GM19372 (cell line): ENCODE data around the gene ZNF609.

ENCODE experiments used
- ATAC-seq: cut with Tn5 transposase; IDR thresholded peaks from one replicate; pipeline ENCODE4 v1.9.1; 2021; ENCODE audit warnings: mild to moderate bottlenecking, low read depth, moderate library complexity; ENCODE audit not compliant: unreplicated experiment

The ZNF609 gene

GRCh38 chr15:64500695-64501395 lies 40.5 kb downstream of the ZNF609 start:
- ATAC-seq = no peak

DNA sequence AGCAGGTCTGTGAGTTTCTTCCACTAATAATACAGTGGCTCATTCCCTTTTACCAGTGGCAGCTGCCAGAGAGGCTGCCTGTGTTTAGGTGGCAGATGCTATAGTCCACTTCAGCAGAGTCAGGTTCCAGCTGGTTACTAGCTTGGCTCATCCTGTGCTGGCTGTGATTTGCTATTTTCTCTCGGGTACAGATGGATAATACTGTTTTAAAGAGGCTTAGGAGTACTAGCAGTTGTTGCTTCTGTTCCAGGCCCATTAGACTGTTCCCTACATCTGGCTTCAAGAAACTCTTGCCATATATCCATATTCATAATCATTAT lies 41.0 kb downstream of the ZNF609 start:
- no peak for ATAC-seq

- no peak for ATAC-seq
These were observed 41.8 kb downstream of the ZNF609 start for GRCh38 chr15:64502151-64502550.

DNA sequence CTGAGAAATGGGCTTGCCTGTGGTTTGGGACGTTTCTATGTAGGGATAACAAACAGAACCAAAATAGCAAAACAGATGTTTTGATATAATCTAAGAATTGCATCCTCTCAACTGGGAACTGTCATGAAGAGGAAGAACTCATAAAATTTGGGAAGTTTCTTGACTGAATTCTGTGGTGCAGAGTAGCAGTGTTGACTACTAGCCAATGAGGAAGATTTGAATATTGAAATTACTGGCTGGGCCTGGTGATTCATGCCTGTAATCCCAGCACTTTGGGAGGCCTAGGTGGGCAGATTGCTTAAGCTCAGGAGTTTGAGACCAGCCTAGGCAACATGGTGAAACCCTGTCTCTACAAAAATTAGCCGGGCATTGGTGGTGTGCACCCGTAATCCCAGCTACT lies 42.2 kb downstream of the ZNF609 start:
- no peak for ATAC-seq

GRCh38 chr15:64503197-64503596 lies 42.8 kb downstream of the ZNF609 start:
- ATAC-seq = no peak

DNA sequence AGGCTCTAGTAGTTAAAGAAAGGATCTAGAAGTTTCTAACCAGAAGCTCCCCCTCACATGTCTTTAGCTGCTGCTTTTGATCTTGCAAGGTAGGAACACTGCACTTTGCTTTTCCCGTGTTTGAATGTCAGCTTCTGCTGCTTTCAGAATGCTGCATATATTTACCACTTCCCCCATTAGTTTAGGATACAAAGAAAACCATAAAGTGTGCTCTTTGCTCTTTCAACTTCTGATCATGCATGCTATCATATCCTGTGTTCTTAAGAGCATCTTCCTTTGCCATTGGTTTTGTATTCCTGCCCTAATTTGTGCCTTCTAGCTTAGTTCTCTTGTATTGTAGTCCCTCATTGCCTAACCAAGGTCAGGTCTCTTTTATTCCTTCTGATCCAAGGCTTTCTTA lies 43.3 kb downstream of the ZNF609 start:
- no peak for ATAC-seq

GRCh38 chr15:64507293-64507802 lies 47.0 kb downstream of the ZNF609 start:
- no peak for ATAC-seq

DNA sequence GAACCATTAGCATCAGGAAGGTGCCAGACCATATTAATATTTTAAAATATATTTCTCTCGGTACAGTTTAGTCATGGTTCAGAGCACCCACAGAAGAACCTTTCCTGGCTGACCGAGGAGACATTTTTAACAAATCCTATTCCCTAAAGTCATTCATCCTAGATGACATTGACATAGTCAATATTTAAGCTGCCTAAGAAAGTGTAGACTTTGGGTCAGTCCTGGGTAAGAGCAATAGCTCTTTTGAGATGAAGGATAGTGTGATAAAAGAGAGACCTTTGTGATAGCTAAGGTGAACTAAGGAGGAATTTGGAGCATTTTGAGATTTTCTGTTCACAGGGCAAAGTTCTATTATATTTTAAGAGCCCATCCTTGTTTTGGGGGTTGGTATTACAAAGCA lies 47.5 kb downstream of the ZNF609 start:
- ATAC-seq = no peak

DNA sequence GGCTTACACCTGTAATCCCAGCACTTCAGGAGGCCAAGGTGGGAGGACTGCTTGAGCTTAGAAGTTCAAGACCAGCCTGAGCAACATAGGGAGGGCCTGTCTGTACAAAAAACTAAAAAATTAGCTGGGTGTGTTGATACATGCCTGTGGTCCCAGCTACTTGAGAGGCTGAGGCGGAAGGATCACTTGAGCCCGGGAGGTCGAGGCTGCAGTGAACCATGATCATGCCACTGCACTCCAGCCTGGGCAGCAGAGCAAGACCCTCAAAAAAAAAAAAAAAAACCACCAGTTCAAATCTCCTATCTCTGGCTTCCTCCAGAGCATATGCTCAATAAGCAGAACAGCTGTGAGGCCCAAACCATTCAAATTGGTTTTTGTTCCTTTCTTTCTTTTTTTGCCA lies 53.4 kb downstream of the ZNF609 start:
- ATAC-seq = no peak

DNA sequence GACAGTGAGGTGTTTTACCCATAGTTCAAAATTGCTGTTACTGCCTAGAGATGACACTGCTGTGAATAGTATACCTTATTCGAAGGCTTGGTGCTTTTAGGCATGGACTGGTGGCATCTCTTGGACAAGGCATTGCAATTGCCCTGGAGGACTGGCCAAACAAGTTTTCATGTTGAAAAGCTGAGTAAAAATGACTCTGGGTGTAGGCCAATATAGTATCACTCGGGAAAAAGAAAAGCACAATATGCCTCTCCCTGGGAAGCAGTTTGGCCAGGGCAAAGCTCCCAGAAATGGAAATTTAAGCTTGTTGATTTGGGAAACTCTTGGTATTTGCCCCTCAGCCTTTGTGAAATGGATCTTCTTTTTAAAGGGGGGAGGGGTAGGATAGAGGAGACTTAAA lies 54.8 kb downstream of the ZNF609 start:
- ATAC-seq = no peak

DNA sequence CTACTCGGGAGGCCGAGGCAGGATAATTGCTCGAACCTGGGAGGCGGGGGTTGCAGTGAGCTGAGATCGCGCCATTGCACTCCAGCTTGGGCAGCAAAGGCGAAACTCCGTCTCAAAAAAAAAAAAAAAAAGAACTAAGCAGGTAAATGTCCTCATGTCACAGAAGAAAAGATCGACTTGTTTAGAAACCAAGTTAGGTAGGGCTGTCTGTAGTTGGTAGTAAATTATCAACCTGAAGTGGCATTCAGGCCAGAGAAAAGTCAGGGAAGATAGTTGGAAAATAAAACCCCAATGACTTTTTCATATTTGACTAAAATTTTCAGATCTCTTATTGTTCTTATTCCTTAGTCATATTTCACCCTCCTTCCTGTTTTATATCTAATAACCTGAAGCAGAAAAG lies 55.4 kb downstream of the ZNF609 start:
- no peak for ATAC-seq

- ATAC-seq = no peak
These were observed 59.5 kb downstream of the ZNF609 start for GRCh38 chr15:64519897-64520296.

- no peak for ATAC-seq
These were observed 60.8 kb downstream of the ZNF609 start for GRCh38 chr15:64521201-64521600.

- ATAC-seq = no peak
These were observed 61.4 kb downstream of the ZNF609 start for GRCh38 chr15:64521726-64522164.

- ATAC-seq = no peak
These were observed 61.9 kb downstream of the ZNF609 start for GRCh38 chr15:64522226-64522823.

DNA sequence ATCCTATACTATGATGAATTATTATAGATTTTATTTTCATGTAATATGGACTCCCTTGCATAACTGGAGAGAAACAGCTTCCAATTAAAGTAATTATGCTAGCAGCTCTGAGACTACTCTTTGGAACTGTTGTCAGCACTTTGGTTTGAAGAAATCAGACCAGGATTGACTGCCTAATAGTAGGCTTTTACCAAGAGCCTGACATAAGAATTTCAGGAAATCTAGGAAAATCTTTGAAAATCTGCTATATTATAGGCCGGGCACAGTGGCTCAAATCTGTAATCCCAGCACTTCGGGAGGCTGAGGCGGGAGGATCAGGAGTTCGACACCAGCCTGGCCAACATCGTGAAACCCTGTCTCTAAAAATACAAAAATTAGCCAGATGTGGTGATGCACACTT lies 62.9 kb downstream of the ZNF609 start:
- no peak for ATAC-seq

GRCh38 chr15:64524778-64525177 lies 64.4 kb downstream of the ZNF609 start:
- no peak for ATAC-seq

GRCh38 chr15:64525828-64526530 lies 65.6 kb downstream of the ZNF609 start:
- no peak for ATAC-seq

DNA sequence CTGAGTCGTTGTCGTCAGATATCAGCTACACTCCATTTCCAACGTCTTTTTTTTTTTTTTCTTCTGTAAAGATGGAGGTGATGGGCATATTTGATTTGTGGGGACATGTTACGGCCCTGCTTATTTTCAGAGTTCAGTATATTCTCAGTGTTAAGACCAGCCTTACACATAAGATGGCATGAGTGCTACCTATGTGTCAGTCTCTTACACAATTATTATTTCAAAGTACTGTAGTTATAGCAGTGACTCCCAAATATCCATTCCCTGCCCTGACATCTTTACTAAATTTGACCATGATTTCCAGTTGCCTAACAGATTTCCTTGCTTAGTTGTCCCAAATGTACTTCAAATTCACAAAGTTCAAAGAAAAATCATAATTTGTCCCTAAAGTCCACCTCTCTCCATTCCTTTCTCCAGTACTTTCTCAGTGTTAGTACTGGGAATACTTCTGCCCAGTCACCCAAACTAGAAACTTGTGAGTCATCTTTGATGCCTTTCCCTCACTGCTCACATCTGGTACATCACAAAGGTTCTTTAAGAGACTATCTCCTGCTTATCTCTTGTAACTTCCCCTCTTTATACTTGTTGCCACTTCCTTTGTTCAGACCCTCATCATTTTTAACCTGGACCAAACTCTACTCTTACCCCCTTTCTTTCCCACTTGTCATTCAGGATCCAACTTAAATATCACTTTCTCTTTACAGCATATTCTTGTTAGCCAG lies 67.0 kb downstream of the ZNF609 start:
- no peak for ATAC-seq

GRCh38 chr15:64528871-64529270 lies 68.5 kb downstream of the ZNF609 start:
- ATAC-seq = no peak

- ATAC-seq = no peak
These were observed 70.1 kb downstream of the ZNF609 start for GRCh38 chr15:64530472-64530871.
